PC-3 (cell line): ENCODE data around the gene ST6GALNAC2. TPM values are rescaled to one million over a fixed set of nuclear protein-coding genes. Genes with fewer than 3 reads are reported as not detected.

Source experiments
- ATAC-seq: fragments of 200-7000 bp; cut with Tn5 transposase; 2 replicates; pipeline ENCODE4 v1.9.1; 2020; ENCODE audit warnings: mild to moderate bottlenecking, moderate library complexity
- BruUV-seq: library from RNA; stranded (reverse); fragments of 400-500 nt; replicated peaks from 2 replicates; lab custom pipeline; 2021; lab: Mats Ljungman, UMichigan
- CTCF ChIA-PET: fragments of 300-600 bp; sonication (Branson Sonifier 250); formaldehyde crosslinking; loops from one replicate; lab custom pipeline; 2022; ENCODE audit warnings: antibody characterized with exemption; lab: Charles Lee
- POLR2A ChIA-PET: fragments of 300-600 bp; sonication (Branson Sonifier 250); formaldehyde crosslinking; loops from one replicate; lab custom pipeline; 2022; ENCODE audit warnings: antibody characterized with exemption; ENCODE audit not compliant: unreplicated experiment; lab: Charles Lee
- DNase-seq: peaks from one replicate; pipeline ENCODE4 v3.0.0-alpha.2; 2015
- H2AFZ ChIP-seq: fragments of 300-600 bp; sonication (generic); 2 replicates; pipeline ENCODE4 v1.6.0; 2016; ENCODE audit warnings: antibody characterized with exemption, low read length
- H3F3A ChIP-seq: fragments of 300-600 bp; sonication (generic); one replicate; pipeline ENCODE4 v1.6.0; 2017; ENCODE audit warnings: antibody characterized with exemption, low read length, control low read depth, mild to moderate bottlenecking; ENCODE audit not compliant: unreplicated experiment
- H3K27ac ChIP-seq: fragments of 300-600 bp; sonication (generic); 2 replicates; pipeline ENCODE4 v1.5.1; 2016; ENCODE audit warnings: mild to moderate bottlenecking, low read length
- H3K27me3 ChIP-seq: fragments of 300-600 bp; sonication (generic); 2 replicates; pipeline ENCODE4 v1.6.1; 2016; ENCODE audit warnings: low read length, mixed read lengths
- H3K36me3 ChIP-seq: fragments of 300-600 bp; sonication (generic); 2 replicates; pipeline ENCODE4 v1.6.1; 2016; ENCODE audit warnings: low read depth, mixed run types, low read length, mixed read lengths
- H3K4me1 ChIP-seq: fragments of 300-600 bp; sonication (generic); 2 replicates; pipeline ENCODE4 v1.5.1; 2016; ENCODE audit warnings: low read length; ENCODE audit not compliant: insufficient read depth
- H3K4me2 ChIP-seq: fragments of 300-600 bp; sonication (generic); 2 replicates; pipeline ENCODE4 v1.6.0; 2016; ENCODE audit warnings: low read length
- H3K4me3 ChIP-seq: fragments of 300-600 bp; sonication (generic); 2 replicates; pipeline ENCODE4 v1.5.1; 2016; ENCODE audit warnings: mild to moderate bottlenecking, low read length, mixed read lengths
- H3K79me2 ChIP-seq: fragments of 300-600 bp; sonication (generic); 2 replicates; pipeline ENCODE4 v1.6.1; 2017; ENCODE audit warnings: low read length, mixed read lengths
- H3K9ac ChIP-seq: fragments of 300-600 bp; sonication (generic); 2 replicates; pipeline ENCODE4 v1.6.0; 2016; ENCODE audit warnings: mild to moderate bottlenecking, low read length
- H3K9me2 ChIP-seq: fragments of 300-600 bp; sonication (generic); replicated peaks from 2 replicates; pipeline ENCODE4 v1.6.1; 2016; ENCODE audit warnings: mixed run types, low read length, mixed read lengths
- H3K9me3 ChIP-seq: fragments of 300-600 bp; sonication (generic); 2 replicates; pipeline ENCODE4 v1.6.1; 2016; ENCODE audit warnings: low read length, mixed read lengths
- H4K20me1 ChIP-seq: fragments of 300-600 bp; sonication (generic); 2 replicates; pipeline ENCODE4 v1.6.1; 2016; ENCODE audit warnings: low read length, mixed read lengths
- EZH2 ChIP-seq: fragments of 300-600 bp; sonication (generic); IDR thresholded peaks from one replicate; pipeline ENCODE4 v1.6.1; 2017; ENCODE audit warnings: antibody characterized with exemption, mild to moderate bottlenecking, low read length; ENCODE audit not compliant: unreplicated experiment
- EZH2phosphoT487 ChIP-seq: fragments of 300-600 bp; sonication (generic); IDR thresholded peaks from 2 replicates; pipeline ENCODE4 v1.6.1; 2018; ENCODE audit warnings: mild to moderate bottlenecking, antibody characterized with exemption, low read length, borderline replicate concordance
- intact Hi-C: fragments of 100-400 bp; cut with micrococcal nuclease; formaldehyde crosslinking; loops from 2 replicates; pipeline ENCODE4 v1.9.0; 2023
- total RNA-seq: library from RNA; depleted of rRNA; stranded (reverse); fragments of >200 nt; gene quantifications from 2 replicates; pipeline ENCODE4 v1.2.3, GENCODE V29; 2014
- TF ChIP-seq, protein P1 (sequence below): fragments of 300-600 bp; sonication (generic); conservative IDR thresholded peaks from 2 replicates; pipeline ENCODE4 v1.5.1; 2017; ENCODE audit warnings: antibody characterized with exemption, low read depth, mild to moderate bottlenecking, low read length

The ST6GALNAC2 gene
- total RNA-seq, 1 experiment from 2014 or later, result 1.0 TPM

DNA sequence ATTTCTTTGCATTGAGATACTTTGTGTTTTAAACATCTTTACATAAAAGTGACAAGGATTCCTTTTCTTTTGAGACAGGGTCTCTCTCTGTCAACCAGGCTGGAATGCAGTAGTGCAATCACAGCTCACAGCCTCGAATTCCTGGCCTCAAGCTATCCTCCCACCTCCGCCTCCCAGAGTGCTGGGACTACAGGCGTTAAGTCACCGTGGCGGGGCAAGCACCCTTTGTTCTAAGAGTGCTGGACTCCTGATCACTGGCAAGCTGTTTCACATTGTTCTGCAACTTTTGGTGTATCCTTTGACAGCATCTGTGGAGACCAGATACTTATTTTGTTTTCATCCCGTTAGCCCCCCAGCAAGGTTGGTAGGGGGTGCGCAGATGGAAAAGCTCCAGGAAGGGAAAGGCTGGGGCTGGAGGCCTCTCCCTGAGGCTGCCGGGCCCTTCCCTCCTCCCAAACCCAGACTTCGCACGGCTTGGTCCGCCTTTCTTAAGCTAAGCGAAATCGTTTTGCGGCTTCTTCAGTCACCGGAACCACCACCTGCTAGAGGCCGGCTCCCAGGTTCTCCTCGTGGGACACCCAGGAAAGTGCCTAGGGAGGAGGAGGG, 1.1 kb downstream of the ST6GALNAC2 start:
- peak overlapping the region; percentile 68 for H3K9ac ChIP-seq
- H2AFZ ChIP-seq, result peak overlapping the region; percentile 75
- H3F3A ChIP-seq, result no peaks in the 10 kb centered on the region
- H3K4me1 ChIP-seq, result 0 out of 2 replicates have a peak, but pooled peaks cover 4% of the 10 kb centered on the region
- DNase-seq, result no peak
- no peaks in the 10 kb centered on the region for H3K27me3 ChIP-seq
- ATAC-seq, result peak; percentile 0; the same call in 1 of the 2 replicates
- intact Hi-C loops, result no loop called here
- BruUV-seq, result TSS peak; percentile 40
- H3K4me2 ChIP-seq, result peak overlapping the region; percentile 93
- TF ChIP-seq EZH2phosphoT487, result no peak
- H3K4me3 ChIP-seq, result peak overlapping the region; percentile 80
- ChIA-PET POLR2A (no interaction called here), CTCF (interaction anchor here (0.6 kb wide), 1 partner anchor 40 kb away, joined by 4 read pairs; no protein-coding TSS in a partner anchor)
- H3K9me2 ChIP-seq, result no peaks in the 10 kb centered on the region
- no peaks in the 10 kb centered on the region for H4K20me1 ChIP-seq
- H3K9me3 ChIP-seq, result no peaks in the 10 kb centered on the region
- H3K27ac ChIP-seq, result no peak overlapping the region
- no peaks in the 10 kb centered on the region for H3K79me2 ChIP-seq
- H3K36me3 ChIP-seq, result no peaks in the 10 kb centered on the region

DNA sequence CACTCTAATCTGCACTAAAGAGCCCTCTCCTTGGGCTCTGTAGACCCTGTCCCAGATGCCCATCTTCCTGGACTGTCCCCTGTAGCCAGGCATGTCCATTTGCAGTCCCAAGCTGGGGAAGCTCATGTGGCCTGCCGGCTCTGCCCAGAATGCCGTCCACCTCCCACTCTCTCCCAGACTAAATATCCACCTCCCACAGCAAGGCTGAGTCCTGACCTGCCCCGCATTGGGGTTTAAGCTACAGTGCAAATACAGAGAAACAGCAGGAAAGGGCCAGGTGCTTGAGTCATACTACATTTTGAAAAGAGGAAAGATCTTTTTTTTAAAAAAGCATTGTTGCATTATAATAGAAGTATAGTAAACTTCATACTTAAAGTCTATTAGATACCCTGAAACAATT, 3.0 kb downstream of the ST6GALNAC2 start:
- BruUV-seq, result no TSS peak
- intact Hi-C loops, result no loop called here
- Histone ChIP-seq H3K9ac (no peak overlapping the region), H3K9me3 (no peaks in the 10 kb centered on the region), H3K4me1 (peaks cover 16% of the 10 kb centered on the region), H3K4me3 (no peak overlapping the region), H2AFZ (no peak overlapping the region), H3F3A (no peaks in the 10 kb centered on the region), H3K9me2 (no peaks in the 10 kb centered on the region), H4K20me1 (no peaks in the 10 kb centered on the region), H3K27me3 (no peaks in the 10 kb centered on the region), H3K36me3 (no peaks in the 10 kb centered on the region), H3K79me2 (no peaks in the 10 kb centered on the region), H3K4me2 (no peak overlapping the region), H3K27ac (no peak overlapping the region)
- POLR2A ChIA-PET, result interaction anchor here (0.7 kb wide), 1 partner anchor 224 kb away, joined by 10 read pairs; no protein-coding TSS in a partner anchor
- ATAC-seq (no peak), DNase-seq (no peak)
- no peak for TF ChIP-seq EZH2phosphoT487
- TF ChIP-seq EZH2, result no peak
- TF ChIP-seq, protein P1, sequence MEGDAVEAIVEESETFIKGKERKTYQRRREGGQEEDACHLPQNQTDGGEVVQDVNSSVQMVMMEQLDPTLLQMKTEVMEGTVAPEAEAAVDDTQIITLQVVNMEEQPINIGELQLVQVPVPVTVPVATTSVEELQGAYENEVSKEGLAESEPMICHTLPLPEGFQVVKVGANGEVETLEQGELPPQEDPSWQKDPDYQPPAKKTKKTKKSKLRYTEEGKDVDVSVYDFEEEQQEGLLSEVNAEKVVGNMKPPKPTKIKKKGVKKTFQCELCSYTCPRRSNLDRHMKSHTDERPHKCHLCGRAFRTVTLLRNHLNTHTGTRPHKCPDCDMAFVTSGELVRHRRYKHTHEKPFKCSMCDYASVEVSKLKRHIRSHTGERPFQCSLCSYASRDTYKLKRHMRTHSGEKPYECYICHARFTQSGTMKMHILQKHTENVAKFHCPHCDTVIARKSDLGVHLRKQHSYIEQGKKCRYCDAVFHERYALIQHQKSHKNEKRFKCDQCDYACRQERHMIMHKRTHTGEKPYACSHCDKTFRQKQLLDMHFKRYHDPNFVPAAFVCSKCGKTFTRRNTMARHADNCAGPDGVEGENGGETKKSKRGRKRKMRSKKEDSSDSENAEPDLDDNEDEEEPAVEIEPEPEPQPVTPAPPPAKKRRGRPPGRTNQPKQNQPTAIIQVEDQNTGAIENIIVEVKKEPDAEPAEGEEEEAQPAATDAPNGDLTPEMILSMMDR, result no peak
- CTCF ChIA-PET, result no interaction called here

DNA sequence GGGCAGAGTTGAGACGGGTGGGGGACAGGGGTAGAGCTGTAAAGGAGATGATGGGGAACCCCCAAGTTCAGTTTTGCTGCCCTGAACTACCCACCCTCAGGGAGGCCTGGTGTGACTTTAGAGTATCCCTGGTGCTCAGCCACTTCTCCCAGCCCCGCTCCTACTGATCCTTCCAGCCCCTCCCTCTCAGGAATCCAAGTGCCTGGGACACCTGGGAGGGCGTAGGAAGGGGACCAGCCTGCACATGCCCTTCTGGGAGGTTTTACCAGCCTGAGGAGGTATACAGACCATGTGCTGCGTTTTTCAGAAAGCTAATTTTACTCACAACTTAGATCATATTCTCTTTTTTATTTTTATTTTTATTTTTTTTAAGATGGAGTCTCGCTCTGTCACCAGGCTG, 4.1 kb downstream of the ST6GALNAC2 start:
- Histone ChIP-seq H4K20me1 (no peaks in the 10 kb centered on the region), H3K27ac (no peak overlapping the region), H3K36me3 (no peaks in the 10 kb centered on the region), H3K9me3 (no peaks in the 10 kb centered on the region), H3K4me1 (peaks cover 17% of the 10 kb centered on the region), H3K4me2 (no peak overlapping the region), H3K27me3 (no peaks in the 10 kb centered on the region), H3K4me3 (no peak overlapping the region), H3F3A (no peaks in the 10 kb centered on the region), H2AFZ (no peak overlapping the region), H3K9me2 (no peaks in the 10 kb centered on the region), H3K79me2 (no peaks in the 10 kb centered on the region), H3K9ac (no peak overlapping the region)
- ChIA-PET POLR2A (no interaction called here), CTCF (no interaction called here)
- DNase-seq, result no peak
- TF ChIP-seq, protein P1, result no peak
- no peak for TF ChIP-seq EZH2phosphoT487
- no peak for TF ChIP-seq EZH2
- BruUV-seq, result no TSS peak
- intact Hi-C loops, result no loop called here
- no peak for ATAC-seq
